NOMO-1 (cell line): ENCODE results near the gene EIF3B.
"Not testable (repeated sequence)": the region's sequence is repeated elsewhere in the genome, so short reads cannot be mapped to it uniquely, and the experiment has no call there.

Source experiments
- DNase-seq, 2 experiments: peaks; one replicate each; lab custom pipeline; 2025; ENCODE audit not compliant: unreplicated experiment in 2 of 2; lab: John Stamatoyannopoulos, UW

Gene EIF3B

DNA sequence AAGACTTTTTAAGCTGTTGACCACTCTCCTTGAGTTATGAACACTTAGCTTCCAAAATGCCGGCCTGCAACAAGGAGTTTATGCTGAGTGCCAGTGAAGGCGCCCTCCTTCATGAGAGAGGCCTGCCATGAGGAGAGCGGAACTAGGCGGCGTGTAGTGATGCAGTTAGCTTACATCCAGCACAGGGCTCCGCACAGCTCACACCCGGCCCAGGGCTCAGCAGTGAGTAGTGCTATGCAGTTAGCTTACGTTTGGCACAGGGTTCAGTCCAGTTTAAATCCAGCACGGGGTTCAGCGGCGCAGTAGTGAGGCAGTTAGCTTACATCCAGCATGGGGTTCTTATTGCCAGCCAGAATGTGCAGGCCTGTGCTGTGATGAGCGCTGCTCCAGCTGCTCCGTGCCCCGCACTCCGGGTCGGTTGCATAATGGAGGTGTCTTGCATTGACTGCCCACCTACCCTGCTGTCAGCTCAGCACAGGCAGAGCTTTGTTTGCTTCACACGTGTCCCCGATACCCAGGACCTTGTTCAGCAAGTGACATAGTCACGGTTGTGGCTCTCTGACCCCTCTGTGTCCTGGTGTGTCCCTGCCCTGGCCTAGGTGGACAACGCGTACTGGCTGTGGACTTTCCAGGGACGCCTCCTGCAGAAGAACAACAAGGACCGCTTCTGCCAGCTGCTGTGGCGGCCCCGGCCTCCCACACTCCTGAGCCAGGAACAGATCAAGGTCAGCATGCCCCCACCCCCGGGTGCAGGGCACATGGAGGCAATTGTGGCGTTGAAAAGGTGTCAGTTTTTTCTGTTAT, 21.9 kb downstream of the EIF3B start:
- DNase-seq, result no peak

GRCh38 chr7:2377492-2377891, 22.9 kb downstream of the EIF3B start:
- not testable (repeated sequence) for DNase-seq

DNA sequence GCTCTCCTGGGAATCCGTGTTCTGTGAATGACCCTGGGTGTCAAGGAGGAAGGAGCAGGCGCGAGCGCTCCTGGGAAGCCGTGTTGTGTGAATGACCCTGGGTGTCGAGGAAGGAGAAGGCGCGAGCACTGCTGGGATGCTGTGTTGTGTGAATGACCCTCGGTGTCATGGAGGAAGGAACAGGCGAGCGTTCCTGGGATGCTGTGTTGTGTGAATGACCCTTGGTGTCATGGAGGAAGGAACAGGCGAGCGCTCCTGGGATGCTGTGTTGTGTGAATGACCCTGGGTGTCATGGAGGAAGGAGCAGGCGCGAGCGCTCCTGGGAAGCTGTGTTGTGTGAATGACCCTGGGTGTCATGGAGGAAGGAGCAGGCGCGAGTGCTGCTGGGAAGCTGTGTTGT, 23.5 kb downstream of the EIF3B start:
- not testable (repeated sequence) for DNase-seq

GRCh38 chr7:2379161-2379560, 24.5 kb downstream of the EIF3B start:
- DNase-seq, result no peak

- DNase-seq, result no peak
These were observed 25.3 kb downstream of the EIF3B start for GRCh38 chr7:2379821-2380450.

GRCh38 chr7:2380461-2380860, 25.8 kb downstream of the EIF3B start:
- no peak for DNase-seq

- DNase-seq, result no peak
These were observed 26.6 kb downstream of the EIF3B start for GRCh38 chr7:2381227-2381626.

GRCh38 chr7:2381881-2382509, 27.4 kb downstream of the EIF3B start:
- no peak for DNase-seq

- DNase-seq, result no peak
These were observed 29.1 kb downstream of the EIF3B start for GRCh38 chr7:2383543-2384274.

GRCh38 chr7:2384354-2385243, 30.0 kb downstream of the EIF3B start:
- no peak for DNase-seq

DNA sequence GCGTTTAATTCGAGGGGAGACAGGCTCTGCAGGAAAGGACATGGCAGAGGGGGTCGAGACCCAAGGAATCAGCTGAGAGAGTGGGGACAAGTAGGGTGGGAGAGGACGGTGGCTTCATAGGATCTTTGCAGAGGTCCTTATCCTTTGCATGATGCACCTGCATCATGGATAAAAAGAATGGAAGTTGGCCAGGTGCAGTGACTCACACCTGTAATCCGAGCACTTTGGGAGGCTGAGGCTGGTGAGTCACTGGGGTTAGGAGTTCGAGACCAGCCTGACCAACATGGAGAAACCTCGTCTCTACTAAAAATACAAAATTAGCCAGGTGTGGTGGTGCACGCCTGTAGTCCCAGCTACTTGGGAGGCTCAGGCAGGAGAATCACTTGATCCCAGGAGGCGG, 31.5 kb downstream of the EIF3B start:
- DNase-seq, result not testable (repeated sequence)

GRCh38 chr7:2386964-2387669, 32.5 kb downstream of the EIF3B start:
- no peak for DNase-seq

DNA sequence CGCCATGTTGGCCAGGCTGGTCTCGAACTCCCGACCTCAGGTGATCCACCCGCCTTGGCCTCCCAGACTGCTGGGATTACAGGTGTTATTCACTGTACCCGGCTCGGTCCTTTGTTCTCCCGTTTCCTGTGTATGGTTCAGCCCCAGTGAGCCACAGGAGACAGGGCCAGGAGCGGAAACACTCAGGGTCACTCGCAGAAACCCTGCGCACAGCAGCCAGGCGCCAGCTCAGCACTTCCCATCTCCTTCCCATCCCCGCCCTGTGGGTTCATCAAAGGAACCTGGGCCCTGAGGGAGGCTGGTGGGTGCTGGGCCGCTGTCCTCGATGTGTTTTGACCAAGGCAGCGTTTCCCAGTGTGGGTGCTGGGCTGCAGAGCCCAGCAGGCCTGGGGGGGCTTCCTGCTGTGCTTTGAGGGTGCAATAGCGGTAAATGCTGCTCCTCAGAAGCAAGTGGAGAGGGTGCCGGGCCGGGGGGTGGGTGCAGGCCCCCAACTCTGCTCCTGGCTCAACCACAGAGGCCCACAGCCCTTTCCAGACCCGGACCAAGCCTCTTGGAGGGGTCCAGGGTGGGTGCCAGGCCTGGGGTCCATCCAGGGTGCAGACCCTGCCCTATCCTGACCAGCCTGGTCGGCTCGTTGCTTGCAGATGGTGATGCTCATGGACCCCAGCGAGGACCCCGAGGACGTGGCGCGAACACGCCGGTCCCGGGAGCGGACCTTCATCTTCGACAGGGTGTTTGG, 33.4 kb downstream of the EIF3B start:
- DNase-seq, result no peak

DNA sequence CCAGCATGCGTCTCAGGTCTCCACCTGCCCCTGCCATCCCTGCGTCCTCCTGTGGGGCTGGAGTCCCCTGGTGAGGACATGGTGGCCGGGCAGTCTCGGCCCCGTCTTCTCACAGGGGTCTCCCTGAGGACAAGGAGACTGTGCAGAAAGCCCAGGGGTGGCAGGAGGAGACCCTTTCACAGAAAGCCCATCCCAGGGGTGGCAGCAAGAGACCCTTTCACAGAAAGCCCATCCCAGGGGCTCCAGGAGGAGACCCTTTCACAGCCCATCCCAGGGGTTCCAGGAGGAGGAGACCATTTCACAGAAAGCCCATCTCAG, 34.0 kb downstream of the EIF3B start:
- no peak for DNase-seq

DNA sequence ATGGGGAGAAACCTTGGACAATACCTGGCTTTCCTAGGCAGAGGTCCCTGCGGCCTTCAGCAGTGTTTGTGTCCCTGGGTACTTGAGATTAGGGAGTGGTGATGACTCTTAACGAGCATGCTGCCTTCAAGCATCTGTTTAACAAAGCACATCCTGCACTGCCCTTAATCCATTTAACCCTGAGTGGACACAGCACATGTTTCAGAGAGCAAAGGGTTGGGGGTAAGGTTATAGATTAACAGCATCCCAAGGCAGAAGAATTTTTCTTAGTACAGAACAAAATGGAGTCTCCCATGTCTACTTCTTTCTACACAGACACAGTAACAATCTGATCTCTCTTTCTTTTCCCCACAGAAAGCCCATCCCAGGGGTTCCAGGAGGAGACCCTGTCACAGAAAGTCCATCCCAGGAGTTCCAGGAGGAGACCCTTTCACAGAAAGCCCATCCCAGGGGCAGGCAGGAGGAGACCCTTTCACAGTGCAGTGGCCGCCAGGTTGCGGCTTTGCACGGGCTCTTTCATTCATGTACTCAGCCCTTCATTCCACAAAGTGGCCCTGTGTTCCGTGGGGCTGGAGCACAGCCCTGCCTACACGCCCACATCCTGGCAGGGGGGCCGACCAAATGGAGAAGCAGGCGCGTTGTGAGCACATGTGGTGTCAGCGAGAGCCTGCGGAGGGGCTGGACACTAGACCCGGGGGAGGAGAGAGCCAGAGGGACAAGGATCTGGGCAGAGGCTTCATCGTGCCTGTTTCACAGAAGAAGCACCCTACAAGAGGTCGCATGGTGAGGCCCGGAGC, 35.6 kb downstream of the EIF3B start:
- DNase-seq, result not testable (repeated sequence)

DNA sequence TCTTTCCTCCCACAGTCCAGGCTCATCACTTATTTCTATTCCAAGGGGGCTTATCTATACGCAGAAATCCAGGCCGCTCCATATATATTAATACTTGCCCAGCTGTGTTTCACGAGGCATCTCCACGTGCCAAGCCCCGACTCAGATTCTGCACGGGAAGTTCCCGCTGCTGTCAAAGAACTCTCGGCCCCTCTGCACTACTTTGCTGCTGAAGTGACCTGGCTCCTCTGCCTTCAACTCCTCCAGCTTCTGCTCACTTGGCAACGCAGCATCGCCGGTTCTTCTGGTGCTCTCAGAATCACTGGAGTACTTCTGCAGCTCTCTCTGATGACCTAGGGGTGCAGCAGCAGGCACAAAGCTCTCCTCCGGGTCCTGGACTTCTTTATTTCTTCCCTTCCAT, 39.1 kb downstream of the EIF3B start:
- DNase-seq, result no peak

- DNase-seq, result no peak
These were observed 40.0 kb downstream of the EIF3B start for GRCh38 chr7:2394566-2395082.

DNA sequence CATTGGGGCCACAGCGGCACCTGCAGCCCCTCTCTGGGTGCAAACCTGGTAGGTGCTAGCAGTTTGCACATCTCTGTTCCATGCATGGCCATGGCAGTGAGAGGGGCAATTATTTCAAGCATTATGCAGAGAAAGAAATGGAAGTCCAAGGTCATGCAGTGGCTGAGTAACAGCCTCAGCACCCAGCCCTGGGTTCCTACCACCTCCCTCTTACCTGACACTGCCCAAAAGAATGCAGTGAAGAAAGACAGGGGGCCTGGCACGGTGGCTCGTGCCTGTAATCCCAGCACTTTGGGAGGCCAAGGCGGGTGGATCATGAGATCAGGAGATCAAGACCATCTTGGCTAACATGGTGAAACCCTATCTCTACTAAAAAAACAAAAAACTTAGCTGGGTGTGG, 43.9 kb downstream of the EIF3B start:
- DNase-seq, result no peak
